ENCODE data around the gene E4F1. TPM values are rescaled to one million over a fixed set of nuclear protein-coding genes. Genes with fewer than 3 reads are reported as not detected.

E4F1 gene
- total and polyA plus RNA-seq, 9 of the 15 experiments (the other 6 are each of a cell fraction or from before 2014, with no cell fraction given): 0.48 to 94.9 (median 20.4) TPM

DNA sequence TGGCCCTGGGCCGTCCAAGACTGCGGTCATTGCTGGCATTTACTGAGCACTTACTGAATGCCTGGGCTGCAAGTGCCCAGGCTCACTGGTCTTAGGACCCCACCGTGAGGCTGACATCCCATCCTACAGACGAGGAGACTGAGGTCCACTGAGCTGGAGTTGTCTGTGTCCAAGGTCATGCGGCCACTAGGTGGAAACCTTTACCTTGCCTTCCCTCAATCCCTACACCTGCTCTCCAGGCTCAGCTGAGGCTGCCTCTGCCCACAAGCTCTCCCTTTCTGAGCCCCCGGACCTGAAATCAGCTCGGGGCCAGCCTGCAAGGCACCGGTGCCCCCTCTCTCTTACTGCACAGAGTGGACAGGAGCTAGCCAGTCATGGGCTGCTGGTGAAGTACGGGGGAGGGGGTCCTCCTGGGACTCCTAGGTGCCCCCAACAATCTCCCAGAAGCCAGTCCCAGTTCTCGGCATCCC lies 28.5 kb upstream of the E4F1 start (continued):
- TF ChIP-seq, protein P1, sequence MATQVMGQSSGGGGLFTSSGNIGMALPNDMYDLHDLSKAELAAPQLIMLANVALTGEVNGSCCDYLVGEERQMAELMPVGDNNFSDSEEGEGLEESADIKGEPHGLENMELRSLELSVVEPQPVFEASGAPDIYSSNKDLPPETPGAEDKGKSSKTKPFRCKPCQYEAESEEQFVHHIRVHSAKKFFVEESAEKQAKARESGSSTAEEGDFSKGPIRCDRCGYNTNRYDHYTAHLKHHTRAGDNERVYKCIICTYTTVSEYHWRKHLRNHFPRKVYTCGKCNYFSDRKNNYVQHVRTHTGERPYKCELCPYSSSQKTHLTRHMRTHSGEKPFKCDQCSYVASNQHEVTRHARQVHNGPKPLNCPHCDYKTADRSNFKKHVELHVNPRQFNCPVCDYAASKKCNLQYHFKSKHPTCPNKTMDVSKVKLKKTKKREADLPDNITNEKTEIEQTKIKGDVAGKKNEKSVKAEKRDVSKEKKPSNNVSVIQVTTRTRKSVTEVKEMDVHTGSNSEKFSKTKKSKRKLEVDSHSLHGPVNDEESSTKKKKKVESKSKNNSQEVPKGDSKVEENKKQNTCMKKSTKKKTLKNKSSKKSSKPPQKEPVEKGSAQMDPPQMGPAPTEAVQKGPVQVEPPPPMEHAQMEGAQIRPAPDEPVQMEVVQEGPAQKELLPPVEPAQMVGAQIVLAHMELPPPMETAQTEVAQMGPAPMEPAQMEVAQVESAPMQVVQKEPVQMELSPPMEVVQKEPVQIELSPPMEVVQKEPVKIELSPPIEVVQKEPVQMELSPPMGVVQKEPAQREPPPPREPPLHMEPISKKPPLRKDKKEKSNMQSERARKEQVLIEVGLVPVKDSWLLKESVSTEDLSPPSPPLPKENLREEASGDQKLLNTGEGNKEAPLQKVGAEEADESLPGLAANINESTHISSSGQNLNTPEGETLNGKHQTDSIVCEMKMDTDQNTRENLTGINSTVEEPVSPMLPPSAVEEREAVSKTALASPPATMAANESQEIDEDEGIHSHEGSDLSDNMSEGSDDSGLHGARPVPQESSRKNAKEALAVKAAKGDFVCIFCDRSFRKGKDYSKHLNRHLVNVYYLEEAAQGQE (IDR thresholded peaks at IDR 0.05; ENCODE audit: borderline replicate concordance): peak; percentile 75
- TF ChIP-seq, protein P1 (CRISPR knock-in tag; IDR thresholded peaks at IDR 0.05; ENCODE audit: low read depth): no peak
- no peak for TF ChIP-seq BRD4 (IDR thresholded peaks at IDR 0.05)
- TF ChIP-seq ZNF140 (CRISPR knock-in tag; IDR thresholded peaks at IDR 0.05): no peak
- peak; percentile 92 for TF ChIP-seq HDAC2 (IDR thresholded peaks at IDR 0.05)
- peak in 1 of 2 experiments; percentile 49; a peak in 1 of 4 replicates for TF ChIP-seq MAZ (CRISPR knock-in tag; conservative IDR thresholded peaks at IDR 0.05 in 1 of 2, IDR thresholded peaks at IDR 0.05 in 1 of 2)
- TF ChIP-seq, protein P2, sequence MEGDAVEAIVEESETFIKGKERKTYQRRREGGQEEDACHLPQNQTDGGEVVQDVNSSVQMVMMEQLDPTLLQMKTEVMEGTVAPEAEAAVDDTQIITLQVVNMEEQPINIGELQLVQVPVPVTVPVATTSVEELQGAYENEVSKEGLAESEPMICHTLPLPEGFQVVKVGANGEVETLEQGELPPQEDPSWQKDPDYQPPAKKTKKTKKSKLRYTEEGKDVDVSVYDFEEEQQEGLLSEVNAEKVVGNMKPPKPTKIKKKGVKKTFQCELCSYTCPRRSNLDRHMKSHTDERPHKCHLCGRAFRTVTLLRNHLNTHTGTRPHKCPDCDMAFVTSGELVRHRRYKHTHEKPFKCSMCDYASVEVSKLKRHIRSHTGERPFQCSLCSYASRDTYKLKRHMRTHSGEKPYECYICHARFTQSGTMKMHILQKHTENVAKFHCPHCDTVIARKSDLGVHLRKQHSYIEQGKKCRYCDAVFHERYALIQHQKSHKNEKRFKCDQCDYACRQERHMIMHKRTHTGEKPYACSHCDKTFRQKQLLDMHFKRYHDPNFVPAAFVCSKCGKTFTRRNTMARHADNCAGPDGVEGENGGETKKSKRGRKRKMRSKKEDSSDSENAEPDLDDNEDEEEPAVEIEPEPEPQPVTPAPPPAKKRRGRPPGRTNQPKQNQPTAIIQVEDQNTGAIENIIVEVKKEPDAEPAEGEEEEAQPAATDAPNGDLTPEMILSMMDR (IDR thresholded peaks at IDR 0.05 in 2 of 3, conservative IDR thresholded peaks at IDR 0.05 in 1 of 3; ENCODE audit: insufficient read depth in 2 of 3, low read depth in 1 of 3, low read length in 3 of 3): peak; percentile 67 to 84 (median 75)
- TF ChIP-seq MAFG (tag; conservative IDR thresholded peaks at IDR 0.05): no peak
- TF ChIP-seq, protein P3, sequence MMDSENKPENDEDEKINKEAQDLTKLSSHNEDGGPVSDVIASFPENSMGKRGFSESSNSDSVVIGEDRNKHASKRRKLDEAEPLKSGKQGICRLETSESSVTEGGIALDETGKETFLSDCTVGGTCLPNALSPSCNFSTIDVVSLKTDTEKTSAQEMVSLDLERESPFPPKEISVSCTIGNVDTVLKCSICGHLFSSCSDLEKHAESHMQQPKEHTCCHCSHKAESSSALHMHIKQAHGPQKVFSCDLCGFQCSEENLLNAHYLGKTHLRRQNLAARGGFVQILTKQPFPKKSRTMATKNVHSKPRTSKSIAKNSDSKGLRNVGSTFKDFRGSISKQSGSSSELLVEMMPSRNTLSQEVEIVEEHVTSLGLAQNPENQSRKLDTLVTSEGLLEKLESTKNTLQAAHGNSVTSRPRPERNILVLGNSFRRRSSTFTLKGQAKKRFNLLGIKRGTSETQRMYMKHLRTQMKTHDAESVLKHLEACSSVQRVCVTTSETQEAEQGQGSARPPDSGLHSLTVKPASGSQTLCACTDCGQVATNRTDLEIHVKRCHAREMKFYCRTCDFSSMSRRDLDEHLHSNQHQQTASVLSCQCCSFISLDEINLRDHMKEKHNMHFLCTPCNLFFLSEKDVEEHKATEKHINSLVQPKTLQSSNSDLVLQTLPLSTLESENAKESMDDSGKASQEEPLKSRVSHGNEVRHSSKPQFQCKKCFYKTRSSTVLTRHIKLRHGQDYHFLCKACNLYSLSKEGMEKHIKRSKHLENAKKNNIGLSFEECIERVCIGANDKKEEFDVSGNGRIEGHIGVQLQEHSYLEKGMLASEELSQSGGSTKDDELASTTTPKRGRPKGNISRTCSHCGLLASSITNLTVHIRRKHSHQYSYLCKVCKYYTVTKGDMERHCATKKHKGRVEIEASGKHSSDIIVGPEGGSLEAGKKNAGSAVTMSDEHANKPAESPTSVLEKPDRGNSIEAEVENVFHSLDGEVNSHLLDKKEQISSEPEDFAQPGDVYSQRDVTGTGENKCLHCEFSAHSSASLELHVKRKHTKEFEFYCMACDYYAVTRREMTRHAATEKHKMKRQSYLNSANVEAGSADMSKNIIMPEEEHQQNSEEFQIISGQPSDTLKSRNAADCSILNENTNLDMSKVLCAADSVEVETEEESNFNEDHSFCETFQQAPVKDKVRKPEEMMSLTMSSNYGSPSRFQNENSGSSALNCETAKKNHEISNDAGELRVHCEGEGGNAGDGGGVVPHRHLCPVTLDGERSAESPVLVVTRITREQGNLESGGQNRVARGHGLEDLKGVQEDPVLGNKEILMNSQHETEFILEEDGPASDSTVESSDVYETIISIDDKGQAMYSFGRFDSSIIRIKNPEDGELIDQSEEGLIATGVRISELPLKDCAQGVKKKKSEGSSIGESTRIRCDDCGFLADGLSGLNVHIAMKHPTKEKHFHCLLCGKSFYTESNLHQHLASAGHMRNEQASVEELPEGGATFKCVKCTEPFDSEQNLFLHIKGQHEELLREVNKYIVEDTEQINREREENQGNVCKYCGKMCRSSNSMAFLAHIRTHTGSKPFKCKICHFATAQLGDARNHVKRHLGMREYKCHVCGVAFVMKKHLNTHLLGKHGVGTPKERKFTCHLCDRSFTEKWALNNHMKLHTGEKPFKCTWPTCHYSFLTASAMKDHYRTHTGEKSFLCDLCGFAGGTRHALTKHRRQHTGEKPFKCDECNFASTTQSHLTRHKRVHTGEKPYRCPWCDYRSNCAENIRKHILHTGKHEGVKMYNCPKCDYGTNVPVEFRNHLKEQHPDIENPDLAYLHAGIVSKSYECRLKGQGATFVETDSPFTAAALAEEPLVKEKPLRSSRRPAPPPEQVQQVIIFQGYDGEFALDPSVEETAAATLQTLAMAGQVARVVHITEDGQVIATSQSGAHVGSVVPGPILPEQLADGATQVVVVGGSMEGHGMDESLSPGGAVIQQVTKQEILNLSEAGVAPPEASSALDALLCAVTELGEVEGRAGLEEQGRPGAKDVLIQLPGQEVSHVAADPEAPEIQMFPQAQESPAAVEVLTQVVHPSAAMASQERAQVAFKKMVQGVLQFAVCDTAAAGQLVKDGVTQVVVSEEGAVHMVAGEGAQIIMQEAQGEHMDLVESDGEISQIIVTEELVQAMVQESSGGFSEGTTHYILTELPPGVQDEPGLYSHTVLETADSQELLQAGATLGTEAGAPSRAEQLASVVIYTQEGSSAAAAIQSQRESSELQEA (IDR thresholded peaks at IDR 0.05; ENCODE audit: low read depth): no peak
- TF ChIP-seq CXXC5 (CRISPR knock-in tag; IDR thresholded peaks at IDR 0.05): peak; percentile 17; the same call in 1 of the 2 replicates

Measured in K562 (cell line).